OCI-LY1 (cell line): ENCODE results near the gene CKAP5.

ENCODE experiments used
- CTCF ChIP-seq: fragments of 200-600 bp; sonication (generic), shearing (Covaris generic); IDR thresholded peaks from 2 replicates; pipeline ENCODE4 v1.5.1; 2017; ENCODE audit warnings: mild to moderate bottlenecking, antibody characterized with exemption, low read length, moderate library complexity, mixed read lengths
- EZH2 ChIP-seq: fragments of 200-600 bp; sonication (generic), shearing (Covaris generic); IDR thresholded peaks from 2 replicates; pipeline ENCODE4 v1.8.0; 2017; ENCODE audit warnings: borderline replicate concordance, mixed run types, mild to moderate bottlenecking, antibody characterized with exemption, low read length, moderate library complexity, mixed read lengths

DNA sequence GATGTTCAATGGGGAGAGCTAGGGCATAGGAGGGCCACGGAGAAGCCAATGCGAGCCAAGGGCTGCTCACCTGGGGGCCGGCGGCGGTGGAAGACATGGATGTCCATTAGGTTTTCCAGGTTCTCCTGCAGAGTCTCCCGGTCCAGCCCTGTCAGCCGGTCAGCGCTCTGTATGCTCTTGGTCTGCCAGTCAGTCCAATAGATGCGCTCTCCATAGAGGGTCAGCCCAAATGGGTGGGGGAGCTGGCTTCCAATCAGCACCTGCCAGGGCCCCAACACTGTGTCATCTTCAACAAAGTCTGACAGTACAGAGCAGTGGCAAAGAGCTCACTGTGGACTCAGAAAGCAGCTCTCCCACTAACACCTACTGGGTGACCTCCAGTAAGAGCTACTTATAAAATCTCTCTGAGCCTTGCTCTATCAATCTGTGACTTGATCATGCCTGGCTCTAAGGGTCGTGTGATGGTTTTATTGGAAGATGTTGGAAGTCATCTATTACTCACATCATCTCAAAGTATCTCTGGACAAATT lies 33.0 kb upstream of the CKAP5 start:
- no peak for TF ChIP-seq CTCF
- no peak for TF ChIP-seq EZH2
